Keratinocyte (primary cell): ENCODE results near the gene RIC1. TPM values are rescaled to one million over a fixed set of nuclear protein-coding genes. Genes with fewer than 3 reads are reported as not detected.

Source experiments
- DNase-seq: peaks from one replicate; pipeline ENCODE4 v3.0.0-alpha.2; 2011; ENCODE audit warnings: low read depth, missing footprints, low spot score
- FAIRE-seq: peaks from 2 replicates; lab custom pipeline; 2011; peaks lifted over from hg19 to GRCh38; lab: Jason Lieb, UNC
- H2AFZ ChIP-seq: 2 replicates; pipeline ENCODE4 v1.6.0; 2012; ENCODE audit warnings: low read length, control low read depth, inconsistent platforms; ENCODE audit not compliant: control insufficient read depth
- H3K27ac ChIP-seq: 2 replicates; pipeline ENCODE4 v1.5.1; 2011; ENCODE audit warnings: low read length; ENCODE audit not compliant: control insufficient read depth, insufficient read depth
- H3K27me3 ChIP-seq: 3 replicates; pipeline ENCODE4 v1.6.0; 2011; ENCODE audit warnings: low read length; ENCODE audit not compliant: control insufficient read depth, insufficient read depth; ENCODE audit errors: extremely low read depth
- H3K36me3 ChIP-seq, 2 experiments: 2 replicates in 1 of 2; 3 replicates in 1 of 2; pipeline ENCODE4 v1.5.1; 2011; ENCODE audit warnings: low read length in 2 of 2, mild to moderate bottlenecking in 1 of 2; ENCODE audit not compliant: control insufficient read depth in 2 of 2, insufficient read depth in 2 of 2; ENCODE audit errors: extremely low read depth in 1 of 2
- H3K4me1 ChIP-seq: 3 replicates; pipeline ENCODE4 v1.5.1; 2011; ENCODE audit warnings: low read length; ENCODE audit not compliant: control insufficient read depth, insufficient read depth; ENCODE audit errors: extremely low read depth
- H3K4me2 ChIP-seq: 3 replicates; pipeline ENCODE4 v1.6.0; 2011; ENCODE audit warnings: low read depth, low read length; ENCODE audit not compliant: control insufficient read depth, insufficient read depth; ENCODE audit errors: extremely low read depth
- H3K4me3 ChIP-seq, 3 experiments: fragments of 200-600 bp in 1 of 3; sonication (generic) in 1 of 3; 2 replicates in 2 of 3; 3 replicates in 1 of 3; pipeline ENCODE4 v1.5.1; 2011 to 2016; ENCODE audit warnings: low read length in 3 of 3, mild to moderate bottlenecking in 3 of 3, control low read depth in 2 of 3, inconsistent platforms in 1 of 3, low read depth in 1 of 3, mixed read lengths in 1 of 3, mixed run types in 1 of 3, moderate library complexity in 1 of 3; ENCODE audit not compliant: control insufficient read depth in 2 of 3, insufficient read depth in 2 of 3; ENCODE audit errors: extremely low read depth in 1 of 3
- H3K79me2 ChIP-seq: 2 replicates; pipeline ENCODE4 v1.6.0; 2012; ENCODE audit warnings: low read length; ENCODE audit not compliant: control insufficient read depth, insufficient read depth
- H3K9ac ChIP-seq: 3 replicates; pipeline ENCODE4 v1.6.0; 2011; ENCODE audit warnings: low read length; ENCODE audit not compliant: control insufficient read depth, insufficient read depth; ENCODE audit errors: extremely low read depth
- H3K9me1 ChIP-seq: 3 replicates; pipeline ENCODE4 v1.6.0; 2011; ENCODE audit warnings: low read length; ENCODE audit not compliant: control insufficient read depth, insufficient read depth; ENCODE audit errors: extremely low read depth
- H3K9me3 ChIP-seq: 2 replicates; pipeline ENCODE4 v1.5.1; 2012; ENCODE audit warnings: low read depth, low read length; ENCODE audit not compliant: control insufficient read depth
- H4K20me1 ChIP-seq: 3 replicates; pipeline ENCODE4 v1.6.0; 2011; ENCODE audit warnings: low read length; ENCODE audit not compliant: control insufficient read depth, insufficient read depth; ENCODE audit errors: extremely low read depth
- CTCF ChIP-seq, 3 experiments: IDR thresholded peaks in 1 of 3; conservative IDR thresholded peaks in 1 of 3; optimal IDR thresholded peaks in 1 of 3; 2 replicates in 2 of 3; 3 replicates in 1 of 3; pipeline versions ENCODE3 to v1.5.1; 2011; ENCODE audit warnings: low read length in 3 of 3, mild to moderate bottlenecking in 3 of 3, moderate library complexity in 2 of 3, control low read depth in 1 of 3, inconsistent platforms in 1 of 3; ENCODE audit not compliant: insufficient read depth in 2 of 3; ENCODE audit errors: extremely low read depth in 1 of 3
- EZH2 ChIP-seq: IDR thresholded peaks from one replicate; pipeline ENCODE4 v1.6.1; 2012; ENCODE audit warnings: inconsistent platforms, mild to moderate bottlenecking, low read length, moderate library complexity
- dilution Hi-C: fragments of 300-500 bp; cut with MboI; formaldehyde crosslinking; loops from one replicate; pipeline ENCODE4 v1.7.0; 2020; ENCODE audit warnings: low sequenced_read_pairs; ENCODE audit not compliant: extremely low pct_ligation_motif_present
- polyA plus RNA-seq, 5 experiments: library from polyadenylated mRNA; depleted of rRNA in 3 of 5; stranded (reverse) in 3 of 5; stranded (forward) in 1 of 5; unstranded in 1 of 5; fragments of >200 nt; gene quantifications; 1 replicate in 1 of 5; 2 replicates in 3 of 5; 3 replicates in 1 of 5; pipeline versions ENCODE4 v1.2.1 to v1.2.3, GENCODE V29; 2011 to 2012; ENCODE audit warnings: missing spikeins in 2 of 5, low read depth in 1 of 5, low replicate concordance in 1 of 5

The RIC1 gene
- polyA plus RNA-seq, 1 donor (not counting 4 experiments of a cell fraction or from before 2014, with no cell fraction given): 20.5 TPM

GRCh38 chr9:5767968-5768932 is 139.3 kb downstream of the RIC1 start:
- FAIRE-seq (no peak), DNase-seq (no peak)
- Histone ChIP-seq H3K79me2 (no peaks in the 10 kb centered on the region), H3K4me1 (no peaks in the 10 kb centered on the region), H3K4me3 (no peak overlapping the region), H3K9me1 (no peaks in the 10 kb centered on the region), H3K36me3 (peaks cover 22 to 29% of the 10 kb centered on the region in 2 experiments), H3K27me3 (no peaks in the 10 kb centered on the region), H3K9ac (no peak overlapping the region), H4K20me1 (no peaks in the 10 kb centered on the region), H3K27ac (no peak overlapping the region), H3K4me2 (no peak overlapping the region), H3K9me3 (no peaks in the 10 kb centered on the region), H2AFZ (no peak overlapping the region)
- TF ChIP-seq CTCF (optimal IDR thresholded peaks at IDR 0.05 in 1 of 3, IDR thresholded peaks at IDR 0.05 in 1 of 3, conservative IDR thresholded peaks at IDR 0.05 in 1 of 3; ENCODE audit: extremely low read depth in 1 of 3, insufficient read depth in 2 of 3, low read length in 3 of 3): no peak
- no peak for TF ChIP-seq EZH2
- dilution Hi-C loops: no loop called here

- FAIRE-seq (no peak), DNase-seq (no peak)
- dilution Hi-C loops: no loop called here
- Histone ChIP-seq H3K4me2 (no peak overlapping the region), H3K4me3 (no peak overlapping the region), H3K4me1 (no peaks in the 10 kb centered on the region), H3K27ac (no peak overlapping the region), H3K9me1 (no peaks in the 10 kb centered on the region), H2AFZ (no peak overlapping the region), H4K20me1 (no peaks in the 10 kb centered on the region), H3K9me3 (peaks cover under 1% of the 10 kb centered on the region), H3K79me2 (no peaks in the 10 kb centered on the region), H3K9ac (no peak overlapping the region), H3K27me3 (no peaks in the 10 kb centered on the region), H3K36me3 (peaks cover 16 to 18% of the 10 kb centered on the region in 2 experiments)
- TF ChIP-seq EZH2 (no peak), CTCF (optimal IDR thresholded peaks at IDR 0.05 in 1 of 3, IDR thresholded peaks at IDR 0.05 in 1 of 3, conservative IDR thresholded peaks at IDR 0.05 in 1 of 3; ENCODE audit: extremely low read depth in 1 of 3, insufficient read depth in 2 of 3, low read length in 3 of 3) (no peak)
Observed at GRCh38 chr9:5773324-5773999, 144.6 kb downstream of the RIC1 start.
